ENCODE results near the gene ABHD2.
A peak's percentile ranks its signal among the peaks of the same experiment; 100 is the strongest.
"Not testable (repeated sequence)": the region's sequence is repeated elsewhere in the genome, so short reads cannot be mapped to it uniquely, and the experiment has no call there.

The ABHD2 gene

DNA sequence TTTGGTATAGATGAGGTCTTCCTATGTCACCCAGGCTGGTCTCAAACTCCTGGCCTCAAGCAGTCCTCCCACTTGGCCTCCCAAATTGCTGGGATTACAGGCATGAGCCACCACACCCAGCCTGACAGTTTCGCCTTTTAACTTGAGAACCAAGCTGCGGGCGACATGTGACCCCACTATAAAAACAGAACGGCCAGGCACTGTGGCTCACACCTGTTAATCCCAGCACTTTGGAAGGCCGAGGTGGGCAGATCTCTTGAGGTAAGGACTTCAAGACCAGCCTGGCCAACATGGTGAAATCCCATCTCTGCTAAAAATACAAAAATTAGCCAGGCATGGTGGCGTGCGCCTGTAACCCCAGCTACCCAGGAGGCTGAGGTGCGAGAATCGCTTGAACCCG, 52.9 kb downstream of the ABHD2 start:
- not testable (repeated sequence) for DNase-seq

DNA sequence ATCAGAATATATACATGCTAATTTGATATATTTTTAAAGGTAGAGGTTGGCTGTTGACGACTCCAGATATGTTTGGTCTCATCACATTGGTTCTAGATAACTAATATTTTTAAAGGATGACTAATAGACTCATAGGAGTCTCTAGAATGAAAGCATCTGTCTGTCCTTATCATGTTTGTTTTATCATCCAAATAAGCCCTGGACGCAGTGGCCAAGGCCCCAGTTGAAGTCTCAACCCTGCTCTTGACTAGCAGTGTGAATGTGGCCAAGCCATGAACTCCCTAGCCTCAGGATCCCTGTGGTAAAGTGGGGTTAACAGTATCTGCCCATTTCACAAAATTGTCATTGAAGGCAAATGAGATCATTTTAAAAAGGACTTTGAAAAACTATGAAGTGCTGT, 53.6 kb downstream of the ABHD2 start:
- DNase-seq, result no peak

DNA sequence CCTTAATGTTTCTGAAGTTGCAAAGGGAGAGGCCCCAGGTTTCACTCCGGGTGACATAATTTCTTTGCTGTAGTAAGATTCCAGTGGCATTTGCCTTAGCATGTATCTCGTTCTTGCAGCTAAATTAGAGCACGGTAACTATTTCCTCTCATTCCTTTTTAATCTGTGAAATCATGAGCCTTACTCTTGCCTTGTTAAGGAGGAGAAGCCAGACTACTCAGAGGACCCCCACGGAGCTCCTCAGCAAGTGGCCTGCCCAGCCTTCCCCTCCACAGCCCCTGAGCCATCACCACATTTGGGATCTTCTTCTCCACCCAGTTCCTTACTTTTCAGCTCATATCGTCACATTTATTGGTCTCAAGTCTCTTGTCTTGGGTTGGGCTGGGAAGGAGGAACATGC, 54.2 kb downstream of the ABHD2 start:
- DNase-seq, result no peak

- DNase-seq, result peak; percentile 30
Observed at GRCh38 chr15:89143503-89144162, 55.4 kb downstream of the ABHD2 start.

- DNase-seq, result no peak
Observed at GRCh38 chr15:89144491-89144890, 56.2 kb downstream of the ABHD2 start.

GRCh38 chr15:89146366-89146765, 58.1 kb downstream of the ABHD2 start:
- no peak for DNase-seq

GRCh38 chr15:89148126-89148525, 59.9 kb downstream of the ABHD2 start:
- DNase-seq, result no peak

DNA sequence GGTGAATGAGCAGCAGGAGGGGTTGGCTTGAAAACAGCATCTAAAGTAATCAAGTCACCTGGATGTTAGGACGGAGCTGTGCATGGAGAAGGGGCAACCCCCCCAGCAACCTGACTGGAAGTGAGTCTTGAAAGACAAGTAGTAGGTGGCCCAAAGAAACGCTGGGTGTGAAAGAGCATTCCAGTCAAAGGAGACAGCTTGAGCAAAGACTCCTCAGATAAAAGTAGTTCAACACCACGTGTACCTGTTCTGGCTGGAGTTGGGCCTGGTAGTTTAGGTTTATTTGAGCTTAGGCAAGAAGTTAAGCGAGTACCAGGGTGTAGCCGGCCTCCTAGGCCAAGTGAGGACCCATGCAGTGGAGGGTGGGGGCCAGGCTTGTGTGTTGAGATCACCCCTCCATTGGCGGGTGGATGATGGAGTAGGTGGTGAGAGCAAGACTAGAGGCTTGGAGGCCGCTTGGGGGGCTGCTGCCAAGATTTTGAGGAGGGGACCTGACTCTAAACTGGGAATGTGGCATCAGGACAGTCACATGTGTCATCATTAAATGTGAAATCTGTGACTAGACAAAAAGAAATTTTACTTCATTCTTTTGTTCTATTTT, 61.3 kb downstream of the ABHD2 start:
- no peak for DNase-seq

GRCh38 chr15:89150287-89150686, 62.0 kb downstream of the ABHD2 start:
- no peak for DNase-seq

DNA sequence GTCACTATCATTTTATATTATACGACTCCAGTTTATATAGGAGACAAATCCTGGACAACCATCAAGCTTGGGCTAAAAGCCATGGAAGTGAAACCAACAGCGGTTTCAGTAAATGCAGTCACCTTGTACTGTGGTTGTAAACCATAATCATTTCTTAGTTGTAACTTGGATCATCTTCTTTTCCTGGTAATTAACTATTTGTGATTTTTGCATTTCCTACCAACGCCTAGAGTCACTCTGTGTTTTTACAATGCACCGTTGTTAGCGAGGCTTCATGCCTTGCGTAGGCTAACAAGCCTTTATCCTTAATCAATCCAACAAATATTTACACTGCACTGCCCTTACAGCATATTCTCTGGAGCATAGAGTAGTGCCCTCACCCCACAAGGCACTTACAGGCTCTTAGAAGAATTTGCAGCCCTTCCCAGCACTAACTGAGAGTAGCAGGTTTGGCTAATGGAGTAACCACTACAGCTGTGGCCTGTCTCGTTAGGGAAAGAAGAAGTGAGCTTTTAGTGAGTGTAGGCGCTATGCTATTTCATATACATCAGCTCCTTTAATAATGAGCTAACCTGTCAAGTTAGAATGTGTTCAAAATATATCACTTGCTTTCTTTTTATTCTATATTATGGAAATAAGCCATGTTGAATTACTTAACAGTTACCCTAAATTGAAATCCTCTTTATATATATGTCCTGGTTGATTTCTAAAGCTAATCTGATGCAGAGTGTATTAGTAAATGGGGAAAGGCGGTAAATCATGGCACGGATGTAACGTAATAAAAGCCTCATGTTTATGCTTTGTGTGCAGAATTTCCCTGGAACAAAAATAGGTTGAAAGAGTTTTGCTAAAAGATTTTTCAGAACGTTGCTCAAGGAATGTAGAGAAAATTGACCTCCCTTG, 62.8 kb downstream of the ABHD2 start:
- DNase-seq, result no peak

- no peak for DNase-seq
Observed at GRCh38 chr15:89155122-89155521, 66.9 kb downstream of the ABHD2 start.

GRCh38 chr15:89155656-89156055, 67.4 kb downstream of the ABHD2 start:
- no peak for DNase-seq

GRCh38 chr15:89157061-89157460, 68.8 kb downstream of the ABHD2 start:
- no peak for DNase-seq

GRCh38 chr15:89157918-89158564, 69.8 kb downstream of the ABHD2 start:
- no peak for DNase-seq

DNA sequence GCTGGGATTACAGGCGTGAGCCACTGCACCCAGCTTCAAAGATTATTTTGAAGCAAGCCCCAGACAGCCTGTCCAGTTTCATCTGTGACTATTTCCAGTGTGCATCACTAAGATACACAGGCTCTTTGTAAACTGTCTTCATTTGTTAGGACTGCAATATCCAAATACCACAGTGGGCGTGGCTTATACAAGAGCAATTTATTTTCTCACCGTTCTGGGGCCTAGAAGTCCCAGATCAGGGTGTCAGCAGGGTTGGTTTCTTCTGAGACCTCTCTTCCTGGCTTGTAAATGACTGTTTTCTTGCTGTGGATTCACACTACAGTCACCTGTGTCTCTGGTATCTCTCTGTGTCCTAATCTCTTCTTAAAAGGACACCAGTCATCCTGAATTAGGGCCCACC, 73.4 kb downstream of the ABHD2 start:
- DNase-seq, result no peak

GRCh38 chr15:89163271-89164055, 75.2 kb downstream of the ABHD2 start:
- DNase-seq, result no peak

DNA sequence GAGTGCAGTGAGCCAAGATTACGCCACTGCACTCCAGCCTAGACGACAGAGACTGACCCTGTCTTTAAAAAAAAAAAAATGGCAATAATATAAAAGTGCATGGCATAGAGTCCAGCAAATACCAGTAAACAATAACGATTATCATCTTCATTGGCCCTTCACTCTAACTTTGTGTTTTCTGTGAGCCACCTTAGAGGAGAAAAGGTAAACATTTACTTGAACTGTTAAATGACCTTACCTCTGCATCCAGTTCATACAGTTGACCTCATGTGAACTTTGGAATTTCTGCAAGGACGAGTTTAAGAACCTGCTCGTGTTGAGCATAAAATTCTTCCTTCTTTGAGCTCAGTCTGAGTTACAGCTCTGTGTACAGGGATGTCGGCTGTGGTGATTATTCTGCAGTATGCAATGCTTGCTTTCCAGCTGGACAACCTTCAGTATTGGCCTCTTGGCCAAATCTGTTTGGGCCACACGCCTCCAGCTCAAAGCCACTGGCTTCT, 76.5 kb downstream of the ABHD2 start:
- no peak for DNase-seq

DNA sequence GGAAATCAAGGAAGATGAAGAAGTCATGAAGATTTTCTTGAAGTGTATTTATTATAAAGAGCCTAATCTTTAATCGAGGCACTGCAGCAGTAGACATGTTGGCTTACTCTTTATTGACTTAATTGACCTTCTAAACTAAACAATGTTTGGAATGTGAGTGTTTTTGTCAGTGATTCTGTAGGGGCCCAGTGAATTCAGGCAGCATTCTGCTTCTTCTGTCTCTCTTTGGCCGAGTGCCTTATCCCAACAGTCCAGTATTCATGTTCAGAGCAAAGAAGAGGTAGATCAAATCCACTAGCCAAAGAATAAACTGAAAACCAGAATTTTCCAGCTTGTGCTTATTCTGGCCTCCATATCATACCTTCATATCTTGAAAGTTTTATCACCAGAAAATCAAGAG, 77.4 kb downstream of the ABHD2 start:
- no peak for DNase-seq

- no peak for DNase-seq
Observed at GRCh38 chr15:89167267-89168176, 79.3 kb downstream of the ABHD2 start.

DNA sequence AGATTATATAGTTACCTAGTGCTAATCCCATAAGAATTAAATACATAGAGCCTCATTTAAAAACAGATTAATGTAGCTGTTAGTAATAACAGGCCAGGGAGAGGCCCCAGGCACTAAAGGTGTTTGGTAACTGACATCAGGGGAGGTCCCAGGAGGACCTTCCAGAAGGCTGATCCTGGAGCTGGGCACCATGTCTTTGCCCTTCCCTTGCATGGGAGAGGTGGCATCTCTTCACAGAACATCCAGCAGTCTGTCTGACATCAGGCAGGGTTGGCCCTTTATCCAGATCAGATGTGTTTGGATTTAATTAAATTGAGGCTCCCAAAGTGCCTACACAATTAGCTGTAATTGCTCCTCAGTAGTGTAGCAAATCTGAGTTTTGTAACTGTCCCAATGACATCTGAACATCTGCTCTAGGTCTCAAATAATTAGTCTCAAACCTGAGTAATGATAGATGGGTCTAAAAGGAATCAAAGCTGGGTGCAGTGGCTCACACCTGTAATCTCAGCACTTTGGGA, 80.1 kb downstream of the ABHD2 start:
- no peak for DNase-seq

GRCh38 chr15:89170364-89170763, 82.1 kb downstream of the ABHD2 start:
- no peak for DNase-seq
